GM21515 (cell line): ENCODE data around the gene APBA2.

ENCODE experiments used
- ATAC-seq: cut with Tn5 transposase; IDR thresholded peaks from one replicate; pipeline ENCODE4 v1.9.1; 2021; ENCODE audit not compliant: unreplicated experiment

APBA2 gene

GRCh38 chr15:29074045-29074444, 188.3 kb downstream of the APBA2 start:
- no peak for ATAC-seq

DNA sequence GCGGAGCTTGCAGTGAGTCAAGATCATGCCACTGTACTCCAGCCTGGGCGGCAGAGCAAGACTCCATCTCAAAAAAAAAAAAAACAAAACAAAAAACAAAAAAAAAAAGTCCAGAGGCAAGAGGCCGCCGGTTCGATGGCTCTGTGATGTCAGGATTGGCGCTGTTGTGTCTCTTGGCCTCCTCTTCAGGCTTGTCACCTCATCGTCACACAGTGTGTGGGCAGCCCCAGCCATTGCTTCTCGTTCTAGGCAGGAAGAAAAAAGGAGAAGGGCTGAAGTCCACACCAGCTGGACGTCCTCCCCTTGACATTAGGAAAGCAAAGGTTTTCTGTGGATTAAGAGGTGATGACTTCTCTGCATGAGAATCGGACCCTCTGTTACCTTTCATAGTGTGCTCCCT, 192.8 kb downstream of the APBA2 start:
- no peak for ATAC-seq

DNA sequence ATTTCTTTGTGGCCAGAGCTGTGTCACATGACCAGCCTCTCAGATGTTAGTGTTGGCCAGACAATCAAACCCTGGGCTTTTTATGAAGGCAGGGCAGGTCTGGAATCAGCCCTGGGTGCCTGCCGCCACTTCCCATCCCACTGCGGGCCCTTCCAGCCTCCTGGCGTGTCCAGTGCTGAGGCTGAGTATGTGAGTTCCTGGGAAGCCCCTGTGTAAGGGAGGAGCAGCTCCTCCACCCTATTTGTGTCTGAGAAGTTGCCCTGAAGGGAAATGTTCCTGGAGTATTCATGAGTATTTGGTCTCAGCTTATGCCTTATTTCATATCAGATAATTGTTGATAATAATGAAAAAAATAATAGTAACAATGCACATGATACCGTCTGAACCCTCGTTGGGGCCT, 193.7 kb downstream of the APBA2 start:
- no peak for ATAC-seq

DNA sequence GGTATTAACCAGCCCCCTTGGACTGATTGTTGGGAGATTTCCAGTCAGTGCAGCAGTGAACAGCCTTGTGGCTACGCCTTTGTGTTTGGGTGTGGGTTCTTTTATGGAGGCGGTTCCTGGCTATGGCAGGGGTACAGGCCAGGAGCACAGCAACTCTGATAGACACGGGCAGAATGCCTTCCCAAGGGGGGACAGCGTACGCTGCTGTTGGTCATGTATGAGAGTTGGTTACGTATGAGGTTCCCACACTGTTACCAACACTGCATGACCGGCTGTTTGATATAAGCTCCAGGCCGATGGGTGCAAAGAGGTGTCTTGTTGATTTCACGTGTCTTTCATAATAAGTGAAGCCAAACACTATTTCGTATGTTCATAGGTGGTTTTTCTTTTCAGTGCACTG, 196.0 kb downstream of the APBA2 start:
- ATAC-seq, result no peak

DNA sequence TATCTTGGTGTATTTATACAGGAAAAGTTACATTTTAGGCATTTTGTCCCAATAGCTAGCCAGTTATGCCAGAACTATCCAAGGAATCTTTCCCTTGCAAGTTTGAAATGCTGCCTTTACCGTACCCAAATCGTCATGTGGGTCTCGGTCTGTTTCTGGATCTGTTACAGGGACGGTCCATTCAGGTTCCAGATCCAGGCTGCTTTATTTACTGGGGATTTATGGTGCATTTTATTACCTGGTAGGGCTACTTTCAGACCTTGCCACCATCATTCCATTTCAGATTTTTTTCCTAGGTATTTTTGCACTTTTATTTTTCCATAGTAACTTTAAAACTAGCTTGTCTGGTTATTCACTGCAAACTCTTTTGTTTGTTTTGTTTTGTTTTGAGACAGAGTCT, 197.4 kb downstream of the APBA2 start:
- ATAC-seq, result no peak

DNA sequence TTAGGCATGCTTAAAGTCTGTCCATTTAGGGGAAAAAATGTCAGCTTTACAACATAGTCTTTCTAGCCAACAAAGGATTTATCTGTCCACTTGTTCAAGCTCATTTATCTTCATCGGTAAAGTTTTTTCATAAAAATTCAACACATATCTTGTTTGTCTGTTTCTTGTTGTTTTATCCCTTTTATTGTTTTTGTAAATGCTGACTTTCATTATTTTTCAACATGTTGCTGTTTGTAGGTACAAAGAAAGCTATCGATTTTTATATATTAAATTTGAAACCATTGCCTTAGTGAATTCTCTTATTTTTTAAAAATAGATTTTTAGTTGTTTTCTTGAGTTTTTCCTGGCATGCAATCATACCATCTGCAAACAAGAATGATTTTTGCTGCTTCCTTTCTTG, 198.1 kb downstream of the APBA2 start:
- ATAC-seq, result no peak

GRCh38 chr15:29086001-29086400, 200.2 kb downstream of the APBA2 start:
- ATAC-seq, result no peak

DNA sequence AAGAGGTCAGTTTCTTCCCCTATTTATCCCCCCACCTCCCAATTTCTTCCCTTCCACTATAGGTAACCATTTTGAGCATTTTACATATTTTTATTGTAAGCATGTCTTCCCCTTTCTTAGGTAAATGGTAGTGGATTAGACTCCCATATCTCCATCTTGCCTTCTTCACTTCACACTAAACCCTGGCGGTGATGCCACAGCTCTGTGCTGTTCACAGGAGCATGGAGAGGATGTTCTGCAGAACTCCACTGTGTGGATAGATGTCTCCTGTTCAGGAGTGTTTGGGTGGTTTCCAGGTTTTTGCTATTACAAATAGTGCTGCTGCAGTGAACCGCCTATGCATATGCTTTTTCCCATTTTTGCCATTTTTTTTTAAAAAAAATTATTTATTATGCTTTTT, 201.1 kb downstream of the APBA2 start:
- ATAC-seq, result no peak

- ATAC-seq, result no peak
Observed at GRCh38 chr15:29087521-29088285, 201.9 kb downstream of the APBA2 start.

GRCh38 chr15:29088666-29089065, 202.9 kb downstream of the APBA2 start:
- no peak for ATAC-seq

- ATAC-seq, result no peak
Observed at GRCh38 chr15:29089731-29090616, 204.2 kb downstream of the APBA2 start.

DNA sequence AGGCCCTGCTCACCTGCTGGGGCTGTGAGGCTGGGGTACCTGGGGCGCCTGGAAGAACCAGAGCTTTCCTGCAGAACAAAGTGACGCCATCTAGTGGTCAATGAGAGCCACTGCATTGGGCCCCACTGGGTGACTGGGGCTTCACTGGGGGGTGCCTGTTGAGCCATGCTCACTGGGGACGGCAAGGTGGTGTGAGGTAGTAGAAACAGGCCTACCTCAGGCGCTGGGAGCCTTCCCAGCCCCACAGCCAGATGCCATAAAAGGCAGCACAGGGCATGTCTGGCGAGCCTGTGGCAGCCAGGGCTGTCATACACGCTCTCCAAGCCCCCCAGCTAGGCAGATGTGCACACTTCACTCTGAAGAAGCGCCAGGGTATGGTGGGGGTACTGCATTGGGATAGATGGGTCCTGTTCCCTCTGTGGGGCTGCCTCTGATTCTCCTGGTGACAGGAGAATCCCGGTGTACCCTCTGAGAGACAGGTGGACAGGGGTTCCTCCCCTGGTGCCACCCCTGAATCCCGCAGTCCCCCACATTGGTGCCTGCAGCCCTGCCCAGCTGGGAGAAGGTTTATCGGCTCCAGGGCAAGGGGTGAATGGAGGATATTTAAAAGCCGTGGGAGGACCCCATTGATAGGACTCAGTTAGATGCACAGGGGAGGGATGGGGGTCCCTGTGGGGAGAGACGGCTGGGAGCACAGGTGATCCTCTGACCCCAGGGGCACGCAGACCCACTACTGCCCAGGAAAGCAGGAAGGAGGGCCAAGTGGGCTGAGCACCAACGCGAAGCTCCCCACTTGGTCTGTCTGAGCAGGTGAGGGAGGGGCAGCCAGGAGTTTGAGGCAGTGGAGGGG, 205.1 kb downstream of the APBA2 start:
- no peak for ATAC-seq

DNA sequence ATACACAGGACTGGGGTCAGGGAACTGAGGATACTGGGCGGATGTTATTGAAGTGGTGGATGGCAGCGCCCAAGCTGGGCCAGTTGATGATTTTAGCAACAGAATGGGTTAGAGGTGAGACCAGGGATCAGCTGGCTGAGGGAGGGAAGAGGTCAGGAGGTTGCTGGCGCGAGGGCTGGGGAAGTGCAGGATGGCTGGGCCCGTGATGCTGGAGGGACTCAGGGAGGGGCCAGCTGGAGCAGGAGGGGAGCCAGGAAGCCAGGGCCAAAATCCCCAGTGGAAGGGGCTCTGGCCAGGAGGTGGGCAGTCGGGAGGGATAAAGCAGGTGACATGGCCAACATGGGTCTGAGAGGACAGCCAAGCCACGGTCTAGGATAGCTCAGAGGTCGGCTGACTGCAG, 205.9 kb downstream of the APBA2 start:
- no peak for ATAC-seq

GRCh38 chr15:29092376-29093064, 206.7 kb downstream of the APBA2 start:
- no peak for ATAC-seq

DNA sequence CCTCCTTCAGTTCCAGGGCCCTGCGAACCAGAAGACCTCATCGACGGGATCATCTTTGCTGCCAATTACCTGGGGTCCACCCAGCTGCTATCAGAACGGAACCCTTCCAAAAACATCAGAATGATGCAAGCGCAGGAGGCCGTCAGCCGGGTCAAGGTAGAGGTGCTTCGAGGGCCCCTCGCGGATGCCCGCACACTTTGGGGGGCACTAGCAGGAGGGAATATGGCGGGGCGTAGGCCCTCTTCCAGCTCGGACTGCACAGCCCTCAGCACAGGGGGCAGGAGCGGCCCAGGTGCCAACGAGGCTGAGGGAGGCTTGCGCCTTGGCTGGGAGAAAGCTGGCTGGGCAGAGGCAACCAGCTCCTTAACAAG, 207.3 kb downstream of the APBA2 start:
- no peak for ATAC-seq

DNA sequence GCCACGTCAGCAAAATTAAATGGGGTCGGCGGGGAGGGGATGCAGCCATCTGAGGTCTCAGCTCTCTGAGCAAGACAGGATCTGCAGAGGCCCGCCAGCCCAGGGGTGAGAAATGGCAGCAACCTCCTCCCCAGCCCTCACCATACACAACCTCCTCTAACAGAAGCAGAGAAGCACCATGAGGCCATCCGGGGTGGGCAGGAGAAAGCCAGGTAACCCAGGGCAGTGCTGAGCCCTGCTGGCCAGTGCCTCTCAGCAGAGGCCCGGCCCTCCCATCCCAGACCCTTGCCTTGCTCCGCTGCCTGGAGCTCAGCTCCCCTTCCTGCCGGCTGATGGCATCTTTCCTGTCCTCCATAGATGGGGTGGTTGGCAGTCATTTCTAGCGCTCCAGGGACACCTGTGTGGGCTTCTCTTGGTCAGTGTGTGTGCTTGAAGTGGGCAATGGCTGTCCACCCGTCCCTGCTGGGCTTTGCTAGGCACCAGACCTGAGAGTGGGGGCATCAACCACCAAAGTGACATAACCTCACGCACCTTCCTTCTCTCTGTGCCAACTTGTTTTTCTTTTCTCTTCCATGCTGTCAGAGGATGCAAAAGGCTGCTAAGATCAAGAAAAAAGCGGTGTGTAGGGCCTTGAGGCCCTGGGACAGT, 208.0 kb downstream of the APBA2 start:
- no peak for ATAC-seq

DNA sequence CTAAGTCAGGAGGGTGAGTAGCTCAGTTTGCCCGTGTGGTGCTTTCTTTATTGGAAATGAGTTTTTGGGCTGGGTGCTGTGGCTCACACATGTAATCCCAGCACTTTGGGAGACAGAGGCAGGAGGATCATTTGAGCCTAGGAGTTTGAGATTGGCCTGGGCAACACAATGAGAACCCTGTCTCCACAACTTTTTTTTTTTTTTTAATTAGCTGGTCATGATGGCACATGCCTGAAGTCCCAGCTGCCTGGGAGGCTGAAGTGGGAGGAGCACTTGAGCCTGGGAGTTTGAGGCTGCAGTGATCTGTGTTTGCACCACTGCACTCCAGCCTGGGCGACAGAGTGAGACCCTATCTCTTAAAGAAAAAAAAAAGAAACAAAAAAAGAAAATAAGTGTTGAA, 208.9 kb downstream of the APBA2 start:
- no peak for ATAC-seq

DNA sequence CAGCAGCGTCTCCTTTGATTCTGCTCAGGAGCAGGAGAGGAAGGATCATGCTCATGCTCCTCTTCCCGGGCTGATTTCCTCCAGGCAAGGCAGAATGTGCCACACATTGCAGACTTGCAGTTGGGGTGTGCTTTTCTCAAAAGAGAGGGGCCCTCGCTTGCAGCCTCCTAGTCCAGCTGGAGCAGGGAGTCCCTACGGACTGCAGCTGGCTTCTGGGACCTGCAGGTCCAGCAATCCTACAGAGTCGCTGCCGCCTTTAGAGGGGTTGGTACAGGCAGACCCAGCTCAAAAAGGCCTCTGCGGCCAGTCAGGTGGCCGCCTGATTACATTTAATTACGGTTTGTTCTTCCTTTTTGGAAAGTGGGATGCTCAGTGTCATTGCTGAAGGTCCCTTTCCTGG, 210.0 kb downstream of the APBA2 start:
- no peak for ATAC-seq

DNA sequence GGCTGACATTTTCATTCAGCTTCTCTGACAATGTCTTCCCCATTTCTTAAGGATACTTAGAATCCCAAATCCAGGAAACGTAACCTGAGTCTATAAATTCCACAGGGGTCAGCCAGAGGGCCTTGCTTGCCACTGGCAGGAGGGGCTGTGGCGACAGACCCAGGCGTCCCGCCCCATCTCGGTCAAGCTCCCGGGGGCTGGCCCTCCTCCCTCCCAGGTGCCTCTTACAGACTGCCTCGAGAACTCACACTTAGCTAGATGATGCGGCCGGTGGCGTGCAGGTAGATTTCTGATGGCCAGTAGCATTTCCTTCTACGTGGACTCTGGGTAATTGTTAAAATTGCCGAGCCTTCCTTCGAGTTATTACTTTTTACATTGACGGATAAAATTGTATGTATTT, 211.4 kb downstream of the APBA2 start:
- ATAC-seq, result no peak

DNA sequence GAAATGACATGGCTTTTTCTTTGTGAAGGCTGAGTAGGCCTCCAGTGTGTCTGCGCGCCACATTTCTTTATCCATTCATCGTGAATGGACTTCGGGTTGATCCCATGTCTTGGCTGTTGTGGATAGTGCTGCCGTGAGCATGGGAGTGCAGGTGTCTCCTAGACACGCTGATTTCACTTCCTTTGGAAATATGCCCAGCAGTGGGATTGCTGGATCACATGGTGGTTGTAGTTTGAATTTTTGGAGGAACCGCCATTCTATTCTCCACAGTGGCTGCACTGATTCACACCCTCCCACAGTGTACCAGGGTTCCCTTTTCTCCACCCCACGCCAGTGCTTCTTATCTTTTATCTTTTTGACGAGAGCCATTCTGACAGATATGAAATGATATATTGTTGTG, 212.2 kb downstream of the APBA2 start:
- ATAC-seq, result no peak
